Measurements from ENCODE around the gene ZNF396.

DNA sequence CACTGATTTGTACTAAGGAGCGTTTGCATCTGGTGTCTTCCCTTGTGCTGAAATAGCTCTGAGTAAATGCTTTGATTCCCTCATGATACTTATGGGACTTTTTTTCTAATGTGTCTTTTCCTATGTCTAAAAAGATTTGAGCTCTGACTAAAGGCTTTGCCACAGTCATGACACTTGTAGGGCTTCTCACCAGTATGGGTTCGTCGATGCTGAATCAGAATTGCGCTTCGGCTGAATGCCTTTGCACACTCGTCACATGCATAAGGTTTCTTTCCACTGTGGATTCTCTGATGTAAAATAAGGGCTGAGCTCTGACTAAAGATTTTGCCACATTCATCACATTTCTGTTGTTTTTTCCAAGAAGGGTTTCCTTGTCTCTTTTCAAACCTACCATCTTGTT is 8.0 kb downstream of the ZNF396 start:
- TF ChIP-seq E2F4 (CRISPR knock-in tag; IDR thresholded peaks at IDR 0.05; ENCODE audit: low read depth) (no peak), L3MBTL2 (IDR thresholded peaks at IDR 0.05) (no peak)

Measured in K562 (cell line).